H54 (cell line): ENCODE results near the gene SDR9C7.
"Not testable (repeated sequence)": the region's sequence is repeated elsewhere in the genome, so short reads cannot be mapped to it uniquely, and the experiment has no call there.

ENCODE experiments used
- DNase-seq: peaks from one replicate; pipeline ENCODE4 v3.0.0; 2011; ENCODE audit warnings: low spot score, mixed read lengths; ENCODE audit not compliant: insufficient read length
- FAIRE-seq: peaks from 3 replicates; lab custom pipeline; 2011; peaks lifted over from hg19 to GRCh38; lab: Jason Lieb, UNC
- POLR2A ChIP-seq: IDR thresholded peaks from 2 replicates; pipeline ENCODE4 v1.6.1; 2011; ENCODE audit warnings: low read depth, mild to moderate bottlenecking, low read length

SDR9C7 gene

GRCh38 chr12:56914724-56915123 lies 19.5 kb downstream of the SDR9C7 start:
- DNase-seq (no peak), FAIRE-seq (no peak)
- TF ChIP-seq POLR2A: no peak

DNA sequence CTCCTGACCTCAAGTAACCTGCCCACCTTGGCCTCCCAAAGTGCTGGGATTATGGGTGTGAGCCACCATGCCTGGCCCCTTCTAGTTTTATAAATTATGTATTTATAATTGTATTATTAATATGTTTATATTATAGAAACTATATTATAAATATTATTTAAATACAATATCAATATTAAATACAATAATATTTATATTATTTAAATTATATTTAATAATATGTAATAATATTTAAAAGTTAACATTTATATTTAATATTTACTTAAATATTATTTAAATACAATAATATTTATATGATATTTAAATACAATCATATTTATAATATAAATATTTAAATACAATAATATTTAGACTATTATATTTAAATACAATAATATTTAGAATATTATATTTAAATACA lies 20.0 kb downstream of the SDR9C7 start:
- DNase-seq (no peak), FAIRE-seq (no peak)
- TF ChIP-seq POLR2A: no peak

- not testable (repeated sequence) for FAIRE-seq, DNase-seq
Observed at GRCh38 chr12:56909403-56909802, 24.8 kb downstream of the SDR9C7 start.

DNA sequence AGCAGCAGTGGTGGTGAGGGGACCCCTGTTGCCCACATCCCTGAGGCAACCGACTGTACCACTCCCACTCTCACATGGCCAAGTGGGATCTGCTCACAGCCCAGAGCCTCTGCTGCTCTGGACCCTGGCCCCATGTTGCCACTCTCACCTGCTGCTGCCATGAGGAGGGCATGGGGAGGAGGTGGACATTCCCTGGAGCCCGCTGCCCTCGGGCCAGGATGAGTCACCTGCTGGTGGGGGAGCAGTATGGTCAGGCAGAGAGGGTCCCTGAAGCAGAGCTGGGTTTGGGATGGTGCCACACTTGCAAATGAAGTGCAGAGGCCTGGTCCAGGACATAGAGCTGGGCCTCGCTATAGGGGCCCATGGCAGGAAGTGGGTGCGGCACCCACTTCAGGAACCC lies 26.1 kb downstream of the SDR9C7 start:
- TF ChIP-seq POLR2A: no peak
- FAIRE-seq (no peak), DNase-seq (no peak)

- DNase-seq: no peak
- TF ChIP-seq POLR2A: no peak
- FAIRE-seq: no peak
Observed at GRCh38 chr12:56905852-56906251, 28.4 kb downstream of the SDR9C7 start.

- no peak for FAIRE-seq
- DNase-seq: no peak
- no peak for TF ChIP-seq POLR2A
Observed at GRCh38 chr12:56903374-56903773, 30.8 kb downstream of the SDR9C7 start.

GRCh38 chr12:56901313-56901712 lies 32.9 kb downstream of the SDR9C7 start:
- FAIRE-seq: not testable (repeated sequence)

DNA sequence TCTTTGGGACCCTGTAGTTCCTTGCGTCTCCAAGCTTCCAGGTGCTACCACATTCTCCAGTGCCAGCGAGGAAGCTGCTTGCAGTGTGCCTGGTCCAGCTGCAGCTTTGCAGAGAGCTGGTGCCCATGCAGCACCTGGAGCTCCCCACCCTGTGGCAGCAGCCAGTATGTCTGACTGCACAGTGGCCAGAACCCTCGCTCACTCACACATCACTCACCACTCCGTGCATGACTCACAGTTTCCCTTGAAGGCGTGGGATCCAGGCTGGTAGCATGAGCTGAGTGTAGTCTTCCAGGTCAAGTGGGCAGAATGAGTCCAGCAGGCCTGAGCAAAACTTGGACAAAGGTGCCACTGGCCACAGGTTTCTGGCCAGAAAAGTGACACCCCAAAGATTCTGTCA lies 33.6 kb downstream of the SDR9C7 start:
- DNase-seq (peak; percentile 78), FAIRE-seq (peak; percentile 87)
- TF ChIP-seq POLR2A: no peak

More at GRCh38 chr12:56901313-56901712, 32.9 kb downstream of the SDR9C7 start:
- DNase-seq: not testable (repeated sequence)

DNA sequence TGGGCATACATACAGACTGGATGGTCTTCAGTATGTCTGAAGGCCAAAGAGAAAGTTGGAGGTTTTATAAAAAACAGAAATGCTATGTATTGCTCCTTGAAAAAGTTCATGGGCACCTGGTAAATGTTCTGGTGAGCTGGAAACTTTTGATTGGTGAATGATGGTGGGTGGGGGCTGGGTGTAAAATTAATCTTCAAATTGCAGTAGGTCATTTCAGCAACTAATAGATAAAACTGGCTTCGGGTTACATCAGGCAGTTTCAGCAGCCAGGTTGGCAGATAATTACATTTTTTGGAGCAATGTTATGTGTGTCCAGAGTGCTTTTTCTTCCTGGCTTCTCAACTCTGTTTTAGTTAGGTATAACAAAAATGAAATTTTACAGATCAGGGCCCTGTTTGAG lies 35.3 kb downstream of the SDR9C7 start:
- DNase-seq: no peak
- no peak for FAIRE-seq
- no peak for TF ChIP-seq POLR2A

DNA sequence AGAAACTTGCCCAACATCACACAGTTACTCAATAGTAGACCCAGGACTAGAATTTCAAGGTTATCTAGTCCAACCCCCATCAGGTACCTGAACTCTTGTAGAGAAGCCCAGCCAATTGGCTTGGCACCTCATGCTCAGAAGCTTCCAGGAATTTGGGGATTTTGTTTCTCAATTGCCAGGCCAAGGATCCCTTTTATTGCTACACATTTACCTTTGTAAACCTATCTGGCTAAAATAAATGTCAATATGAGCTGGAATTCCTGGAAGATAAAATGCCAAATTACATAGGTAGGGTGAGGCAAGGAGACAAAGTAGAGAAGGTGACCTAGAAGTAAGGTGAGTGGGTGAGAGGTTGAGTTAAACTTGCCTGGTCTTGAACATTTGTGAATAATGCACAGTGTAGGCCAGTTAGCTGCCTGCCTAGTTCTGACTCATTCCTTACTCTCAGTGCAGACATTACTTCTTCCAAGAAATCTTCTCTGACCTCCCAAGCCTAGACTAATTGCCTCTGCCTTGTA lies 36.3 kb downstream of the SDR9C7 start:
- FAIRE-seq (no peak), DNase-seq (no peak)
- no peak for TF ChIP-seq POLR2A

GRCh38 chr12:56896082-56896481 lies 38.1 kb downstream of the SDR9C7 start:
- no peak for TF ChIP-seq POLR2A
- no peak for FAIRE-seq
- no peak for DNase-seq

- no peak for FAIRE-seq
- no peak for DNase-seq
- TF ChIP-seq POLR2A: no peak
Observed at GRCh38 chr12:56894698-56895368, 39.4 kb downstream of the SDR9C7 start.

- not testable (repeated sequence) for DNase-seq, FAIRE-seq
Observed at GRCh38 chr12:56891885-56892284, 42.3 kb downstream of the SDR9C7 start.

- no peak for FAIRE-seq
- no peak for DNase-seq
- TF ChIP-seq POLR2A: no peak
Observed at GRCh38 chr12:56886319-56886718, 47.9 kb downstream of the SDR9C7 start.

DNA sequence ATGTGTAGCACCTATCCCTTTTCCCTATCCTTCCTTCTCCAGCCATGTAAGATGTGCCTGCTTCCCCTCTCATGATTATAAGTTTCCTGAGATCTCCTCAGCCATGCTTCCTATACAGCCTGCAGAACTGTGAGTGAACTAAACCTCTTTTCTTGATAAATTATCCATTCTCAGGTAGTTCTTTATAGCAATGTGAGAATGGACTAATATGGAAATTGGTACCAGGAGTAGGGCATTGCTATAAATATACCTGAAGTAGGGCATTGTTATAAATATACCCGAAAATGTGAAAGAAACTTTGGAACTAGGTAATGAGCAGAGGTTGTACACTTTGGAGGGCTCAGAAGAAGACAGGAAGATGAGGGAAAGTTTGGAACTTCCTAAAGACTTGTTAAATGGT lies 48.9 kb downstream of the SDR9C7 start:
- no peak for DNase-seq
- no peak for FAIRE-seq
- TF ChIP-seq POLR2A: no peak
